HG03097 (cell line): ENCODE results near the gene NR2C1.

ENCODE experiments used
- ATAC-seq: cut with Tn5 transposase; IDR thresholded peaks from one replicate; pipeline ENCODE4 v1.9.1; 2021; ENCODE audit not compliant: unreplicated experiment, low FRiP score

NR2C1 gene

DNA sequence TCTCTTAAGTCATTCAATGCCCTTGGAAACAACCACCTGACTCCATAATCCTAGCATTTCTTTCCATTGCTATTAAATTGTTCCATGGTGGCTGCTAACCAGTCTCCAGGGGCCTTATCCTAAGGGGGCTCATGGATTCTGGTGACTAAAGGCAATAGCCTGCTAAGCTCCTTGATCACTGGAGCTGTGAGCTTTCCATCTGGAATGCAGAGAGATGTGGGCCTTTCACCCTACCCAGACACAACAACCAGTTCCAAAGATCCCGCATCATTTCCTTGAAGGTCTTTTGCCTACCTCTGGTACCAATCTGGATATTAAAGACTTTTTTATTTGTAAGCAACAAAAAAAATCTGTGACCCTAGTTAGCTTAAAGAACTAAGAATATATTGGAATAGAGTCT is 102.9 kb downstream of the NR2C1 start:
- ATAC-seq, result no peak
